Vagina (tissue), 2 donors: ENCODE measurements around the gene MCF2L.

ENCODE experiments used
- CTCF ChIP-seq, 3 experiments: fragments of 450-650 bp in 2 of 3; fragments of 200-600 bp in 1 of 3; sonication (generic) in 1 of 3; IDR thresholded peaks; one replicate each; pipeline ENCODE4 v1.5.1; 2017 to 2019; ENCODE audit warnings: antibody characterized with exemption in 3 of 3, mild to moderate bottlenecking in 2 of 3, moderate library complexity in 2 of 3
- POLR2AphosphoS5 ChIP-seq, 2 donors: sonication (generic); formaldehyde crosslinking; IDR thresholded peaks; one replicate each; pipeline ENCODE4 v1.9.0; 2017; ENCODE audit warnings: antibody characterized with exemption in 2 of 2, mild to moderate bottlenecking in 2 of 2, low read depth in 1 of 2; ENCODE audit not compliant: insufficient read depth in 1 of 2

- TF ChIP-seq POLR2AphosphoS5 (IDR thresholded peaks at IDR 0.05; ENCODE audit: insufficient read depth in 1 of 2, low read depth in 1 of 2), result peak in 1 of 2 donors; percentile 55
- TF ChIP-seq CTCF (IDR thresholded peaks at IDR 0.05), result peak; percentile 59 to 65 (median 64)
Measured at GRCh38 chr13:113034451-113035212, 65.6 kb downstream of the MCF2L start.
